GM23338 (cell line): ENCODE data around the gene ZC3H13. TPM values are rescaled to one million over a fixed set of nuclear protein-coding genes. Genes with fewer than 3 reads are reported as not detected.

Experiments
- ATAC-seq: fragments of 200-7000 bp; cut with Tn5 transposase; 3 replicates; pipeline ENCODE4 v1.9.1; 2020
- DNase-seq: peaks from one replicate; pipeline ENCODE4 v3.0.0-alpha.2; 2015; ENCODE audit warnings: low spot score
- H2AFZ ChIP-seq: fragments of 200-600 bp; sonication (generic); 2 replicates; pipeline ENCODE4 v1.8.0; 2016; ENCODE audit warnings: antibody characterized with exemption, mild to moderate bottlenecking, moderate library complexity
- H3F3A ChIP-seq: fragments of 200-600 bp; sonication (generic); replicated peaks from 2 replicates; pipeline ENCODE4 v1.8.0; 2017; ENCODE audit warnings: antibody characterized with exemption, mixed run types, low read depth
- H3K27ac ChIP-seq: fragments of 200-600 bp; sonication (generic); 2 replicates; pipeline ENCODE4 v1.6.1; 2016; ENCODE audit warnings: low read depth
- H3K27me3 ChIP-seq: fragments of 200-600 bp; sonication (generic); 2 replicates; pipeline ENCODE4 v1.8.0; 2016; ENCODE audit warnings: mild to moderate bottlenecking, mixed run types, moderate library complexity; ENCODE audit not compliant: insufficient read depth
- H3K36me3 ChIP-seq: fragments of 200-600 bp; sonication (generic); 2 replicates; pipeline ENCODE4 v1.8.0; 2016; ENCODE audit warnings: mild to moderate bottlenecking; ENCODE audit not compliant: insufficient read depth
- H3K4me1 ChIP-seq: fragments of 200-600 bp; sonication (generic); 2 replicates; pipeline ENCODE4 v1.8.0; 2016; ENCODE audit warnings: mild to moderate bottlenecking, moderate library complexity; ENCODE audit not compliant: insufficient read depth
- H3K4me2 ChIP-seq: fragments of 200-600 bp; sonication (generic); 2 replicates; pipeline ENCODE4 v1.7.1; 2017; ENCODE audit warnings: mixed run types
- H3K4me3 ChIP-seq: fragments of 200-600 bp; sonication (generic); 2 replicates; pipeline ENCODE4 v1.6.1; 2016; ENCODE audit warnings: mixed run types
- H3K79me2 ChIP-seq: fragments of 200-600 bp; sonication (generic); replicated peaks from 2 replicates; pipeline ENCODE4 v1.8.0; 2017; ENCODE audit warnings: mild to moderate bottlenecking; ENCODE audit not compliant: insufficient read depth
- H3K9me2 ChIP-seq: fragments of 200-600 bp; sonication (generic); 2 replicates; pipeline ENCODE4 v1.8.0; 2017; ENCODE audit not compliant: insufficient read depth
- H4K20me1 ChIP-seq: fragments of 200-600 bp; sonication (generic); replicated peaks from 2 replicates; pipeline ENCODE4 v1.8.0; 2017; ENCODE audit warnings: mild to moderate bottlenecking; ENCODE audit not compliant: insufficient read depth
- H3K27ac Mint-ChIP-seq: 2 replicates; pipeline ENCODE4 v1.8.0; 2020; ENCODE audit warnings: inconsistent platforms, mild to moderate bottlenecking, moderate library complexity, mixed read lengths
- H3K27me3 Mint-ChIP-seq: 3 replicates; pipeline ENCODE4 v1.8.0; 2022; ENCODE audit warnings: low read depth, mild to moderate bottlenecking, moderate library complexity, mixed read lengths, inconsistent platforms; ENCODE audit not compliant: insufficient read depth, poor library complexity
- H3K36me3 Mint-ChIP-seq: 3 replicates; pipeline ENCODE4 v1.8.0; 2021; ENCODE audit warnings: low read depth, mild to moderate bottlenecking, inconsistent platforms, moderate library complexity, mixed read lengths
- H3K4me1 Mint-ChIP-seq: 3 replicates; pipeline ENCODE4 v1.8.0; 2020; ENCODE audit warnings: mild to moderate bottlenecking, inconsistent platforms, mixed read lengths
- H3K4me3 Mint-ChIP-seq: 3 replicates; pipeline ENCODE4 v1.8.0; 2021; ENCODE audit warnings: moderate library complexity, mild to moderate bottlenecking, inconsistent platforms, mixed read lengths
- H3K9me3 Mint-ChIP-seq: 3 replicates; pipeline ENCODE4 v1.8.0; 2020; ENCODE audit warnings: moderate library complexity, mild to moderate bottlenecking, inconsistent platforms, mixed read lengths
- CREB1 ChIP-seq: fragments of 250-450 bp; sonication (Bioruptor Pico); IDR thresholded peaks from 2 replicates; pipeline ENCODE4 v1.5.0; 2020; ENCODE audit warnings: low read depth, mild to moderate bottlenecking, moderate library complexity
- EZH2 ChIP-seq: fragments of 200-600 bp; sonication (generic); IDR thresholded peaks from one replicate; pipeline ENCODE4 v1.8.0; 2017; ENCODE audit warnings: antibody characterized with exemption, mild to moderate bottlenecking, low read depth; ENCODE audit not compliant: unreplicated experiment
- EZH2phosphoT487 ChIP-seq: fragments of 200-600 bp; sonication (generic); IDR thresholded peaks from one replicate; pipeline ENCODE4 v1.8.1; 2018; ENCODE audit warnings: antibody characterized with exemption; ENCODE audit not compliant: unreplicated experiment
- JUNB ChIP-seq: IDR thresholded peaks from one replicate; pipeline ENCODE4 v1.6.1; 2016; ENCODE audit warnings: antibody characterized with exemption; ENCODE audit not compliant: unreplicated experiment
- POLR2AphosphoS5 ChIP-seq: IDR thresholded peaks from 2 replicates; pipeline ENCODE4 v1.6.1; 2016; ENCODE audit warnings: antibody characterized with exemption, low read depth
- REST ChIP-seq: IDR thresholded peaks from one replicate; pipeline ENCODE4 v1.6.1; 2018; ENCODE audit warnings: antibody characterized with exemption; ENCODE audit not compliant: unreplicated experiment
- ZNF114 ChIP-seq: fragments of 250-450 bp; sonication (Bioruptor Pico); IDR thresholded peaks from 2 replicates; pipeline ENCODE4 v1.5.0; 2020; ENCODE audit warnings: mild to moderate bottlenecking, moderate library complexity
- ZNF331 ChIP-seq: fragments of 250-450 bp; sonication (Bioruptor Pico); IDR thresholded peaks from 2 replicates; pipeline ENCODE4 v1.5.0; 2020; ENCODE audit warnings: low read depth, mild to moderate bottlenecking, moderate library complexity
- ZNF462 ChIP-seq: fragments of 250-450 bp; sonication (Bioruptor Pico); IDR thresholded peaks from 2 replicates; pipeline ENCODE4 v1.5.0; 2020; ENCODE audit warnings: mild to moderate bottlenecking, moderate library complexity
- polyA plus RNA-seq: library from polyadenylated mRNA; unstranded; fragments of >200 nt; fragmentation: Nextera tagmentation; extraction: Ambion mirVana; gene quantifications from 2 replicates; pipeline ENCODE4 v1.2.1, GENCODE V29; 2016
- total RNA-seq: library from RNA; depleted of rRNA; stranded (reverse); fragments of >200 nt; shearing (Covaris generic); gene quantifications from 2 replicates; pipeline ENCODE4 v1.2.3, GENCODE V29; 2014

The ZC3H13 gene
- total and polyA plus RNA-seq, 2 experiments from 2014 or later, result 39.6 to 125 TPM

GRCh38 chr13:45918597-45918996, 133.9 kb downstream of the ZC3H13 start:
- ATAC-seq (no peak), DNase-seq (no peak)
- Mint-ChIP-seq H3K4me1 (no peaks in the 10 kb centered on the region), H3K4me3 (no peak overlapping the region), H3K36me3 (no peaks in the 10 kb centered on the region), H3K9me3 (no peaks in the 10 kb centered on the region), H3K27ac (no peak overlapping the region), H3K27me3 (no peaks in the 10 kb centered on the region)
- Histone ChIP-seq H3K4me1 (0 out of 2 replicates have a peak, but pooled peaks cover under 1% of the 10 kb centered on the region), H3K27me3 (no peaks in the 10 kb centered on the region), H3F3A (no peaks in the 10 kb centered on the region), H3K4me2 (no peak overlapping the region), H3K4me3 (no peak overlapping the region), H4K20me1 (no peaks in the 10 kb centered on the region), H2AFZ (no peak overlapping the region), H3K27ac (no peak overlapping the region), H3K36me3 (no peaks in the 10 kb centered on the region), H3K79me2 (no peaks in the 10 kb centered on the region), H3K9me2 (no peaks in the 10 kb centered on the region; the same call in 1 of the 2 replicates)
- TF ChIP-seq REST (no peak), JUNB (no peak), ZNF331 (CRISPR knock-in tag) (no peak), ZNF114 (CRISPR knock-in tag) (no peak), EZH2 (no peak)

- Histone ChIP-seq H2AFZ (no peak overlapping the region), H3K27ac (no peak overlapping the region), H4K20me1 (no peaks in the 10 kb centered on the region), H3K4me3 (no peak overlapping the region), H3K36me3 (no peaks in the 10 kb centered on the region), H3K4me1 (no peaks in the 10 kb centered on the region), H3K4me2 (no peak overlapping the region), H3K27me3 (no peaks in the 10 kb centered on the region), H3K9me2 (no peaks in the 10 kb centered on the region; the same call in 1 of the 2 replicates), H3F3A (no peaks in the 10 kb centered on the region), H3K79me2 (no peaks in the 10 kb centered on the region)
- Mint-ChIP-seq H3K4me1 (no peaks in the 10 kb centered on the region), H3K27ac (no peak overlapping the region), H3K27me3 (no peaks in the 10 kb centered on the region), H3K36me3 (no peaks in the 10 kb centered on the region), H3K9me3 (no peaks in the 10 kb centered on the region), H3K4me3 (no peak overlapping the region)
- ATAC-seq (no peak), DNase-seq (no peak)
- TF ChIP-seq CREB1 (no peak), EZH2phosphoT487 (no peak), POLR2AphosphoS5 (no peak), EZH2 (no peak), ZNF331 (CRISPR knock-in tag) (no peak), ZNF462 (no peak), JUNB (no peak), ZNF114 (CRISPR knock-in tag) (no peak)
These were observed 135.5 kb downstream of the ZC3H13 start for GRCh38 chr13:45917019-45917418.
